GM15510 (cell line): ENCODE data around the gene POSTN.

Experiments used
- POLR2A ChIP-seq: IDR thresholded peaks from 3 replicates; pipeline ENCODE4 v1.6.1; 2011; ENCODE audit warnings: borderline replicate concordance; ENCODE audit not compliant: insufficient read length; ENCODE audit errors: extremely low read depth

The POSTN gene

GRCh38 chr13:37546087-37546486, 52.5 kb downstream of the POSTN start:
- no peak for TF ChIP-seq POLR2A

DNA sequence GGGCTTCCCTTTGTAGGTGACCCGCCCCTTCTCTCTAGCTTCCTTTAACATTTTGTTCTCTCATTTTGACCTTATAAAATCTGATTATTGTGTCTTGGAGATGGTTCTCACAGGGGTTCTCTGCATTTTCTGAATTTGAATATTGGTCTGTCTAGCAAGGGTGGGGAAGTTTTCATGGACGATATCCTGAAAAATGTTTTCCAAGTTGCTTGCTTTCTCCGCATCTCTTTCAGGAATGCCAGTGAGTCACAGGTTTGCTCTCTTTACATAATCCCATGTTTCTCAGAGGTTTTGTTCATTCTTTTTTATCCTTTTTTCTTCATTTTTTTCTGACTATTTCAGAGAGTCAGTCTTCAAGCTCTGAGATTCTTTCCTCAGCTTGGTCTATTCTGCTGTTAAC, 53.6 kb downstream of the POSTN start:
- TF ChIP-seq POLR2A, result no peak

GRCh38 chr13:37539976-37540605, 58.5 kb downstream of the POSTN start:
- TF ChIP-seq POLR2A, result no peak

GRCh38 chr13:37539170-37539569, 59.4 kb downstream of the POSTN start:
- no peak for TF ChIP-seq POLR2A

DNA sequence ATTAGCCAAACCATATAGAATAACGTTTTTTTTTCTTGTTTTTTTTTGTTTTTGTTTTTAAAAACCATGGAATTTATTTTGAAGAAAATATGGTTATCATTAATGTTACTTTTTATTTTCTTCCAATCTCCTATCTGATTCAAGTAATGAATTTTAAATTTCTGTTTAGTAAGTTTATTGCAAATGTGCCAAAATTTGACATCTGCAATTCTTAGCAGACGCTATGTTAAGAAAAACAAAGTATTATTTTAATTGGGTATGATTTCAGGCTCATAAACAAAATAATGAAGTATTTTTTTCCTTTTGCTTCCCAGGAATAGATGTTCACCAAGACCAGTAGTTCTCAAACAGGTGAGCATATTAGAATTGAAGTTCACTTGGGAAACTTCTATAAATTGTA, 63.1 kb downstream of the POSTN start:
- no peak for TF ChIP-seq POLR2A

- no peak for TF ChIP-seq POLR2A
Observed at GRCh38 chr13:37534676-37535075, 63.9 kb downstream of the POSTN start.

GRCh38 chr13:37534181-37534580, 64.4 kb downstream of the POSTN start:
- no peak for TF ChIP-seq POLR2A

DNA sequence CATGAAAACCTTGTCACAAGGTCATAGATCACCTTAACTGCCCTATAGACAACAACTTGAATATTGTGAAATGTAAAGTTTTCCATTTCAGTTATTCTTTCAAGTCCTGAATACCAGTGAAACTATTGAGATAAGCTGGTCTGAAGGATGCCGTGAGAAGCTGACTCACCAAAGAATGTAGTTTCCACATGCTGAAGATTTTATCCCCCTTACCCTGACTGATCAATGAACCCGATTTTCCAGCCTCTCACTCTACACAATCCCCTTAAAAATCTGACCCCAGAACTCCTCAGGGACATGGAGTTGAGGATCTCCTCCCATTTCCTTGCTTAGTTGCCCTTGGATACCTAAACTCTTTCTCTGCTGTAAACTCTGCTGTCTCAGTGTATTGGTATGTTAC, 67.5 kb downstream of the POSTN start:
- no peak for TF ChIP-seq POLR2A

GRCh38 chr13:37529751-37530385, 68.7 kb downstream of the POSTN start:
- no peak for TF ChIP-seq POLR2A

DNA sequence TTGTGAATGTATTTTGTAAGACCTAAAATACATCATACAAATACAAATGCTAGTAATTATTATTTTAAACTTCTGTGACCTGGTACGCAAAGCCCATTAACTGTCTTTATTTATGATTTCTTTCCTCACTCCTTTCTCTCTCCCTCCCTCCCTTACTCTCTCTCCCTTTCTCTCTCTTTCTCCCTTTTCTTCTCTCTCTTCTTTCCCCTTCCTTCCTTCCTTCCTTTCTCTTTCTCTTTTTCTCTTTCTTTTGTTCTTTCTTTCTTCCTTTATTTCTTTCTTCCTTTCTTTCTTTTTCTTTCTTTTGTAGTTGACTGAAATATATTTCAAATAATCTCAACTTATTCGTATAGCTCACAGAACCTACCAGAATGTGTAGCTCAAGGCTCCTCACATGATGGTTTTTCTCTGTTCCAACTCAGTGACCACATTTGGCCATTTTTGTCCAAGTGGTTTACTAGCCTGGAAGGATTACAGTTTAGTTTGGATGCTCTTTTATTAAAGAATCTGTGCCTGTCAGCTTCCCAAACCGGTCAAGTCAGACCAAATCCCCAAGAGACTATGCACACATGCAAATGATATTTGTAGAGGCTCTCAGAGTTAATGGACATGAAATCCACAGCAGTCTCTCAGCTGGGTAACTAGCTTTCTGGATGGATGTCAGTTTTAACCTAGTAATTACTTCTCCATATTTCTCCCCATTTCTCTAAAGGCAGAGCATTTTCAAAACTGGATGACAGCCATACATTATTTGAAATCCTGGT, 71.7 kb downstream of the POSTN start:
- no peak for TF ChIP-seq POLR2A

GRCh38 chr13:37515226-37515625, 83.3 kb downstream of the POSTN start:
- TF ChIP-seq POLR2A, result no peak
